ENCODE measurements around the gene MTA1. TPM values are rescaled to one million over a fixed set of nuclear protein-coding genes. Genes with fewer than 3 reads are reported as not detected.

MTA1 gene
- polyA plus RNA-seq, 4 donors: 28.4 to 98.9 (median 51.9) TPM

DNA sequence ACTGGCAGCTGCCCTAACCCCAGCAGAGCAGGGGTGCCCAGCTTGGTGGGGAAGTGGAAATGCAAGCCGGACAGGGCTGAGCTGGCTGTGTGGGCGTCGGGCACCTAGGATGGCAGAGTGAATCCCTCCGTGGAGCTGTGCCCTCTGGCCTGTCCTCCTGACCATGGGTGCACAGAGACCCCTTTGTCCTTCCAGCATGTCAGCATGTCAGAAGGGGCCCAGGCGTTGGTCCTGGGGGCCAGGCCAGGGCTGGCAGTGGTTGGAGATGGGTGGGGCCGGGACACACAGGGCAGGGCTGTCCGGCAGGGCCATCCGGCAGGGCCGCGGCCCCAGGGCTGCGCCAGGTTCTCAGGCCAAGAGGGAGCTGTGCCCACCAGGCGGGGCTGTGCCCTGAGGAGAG is 30.1 kb upstream of the MTA1 start:
- Histone ChIP-seq H3K36me3 (ENCODE audit: control insufficient read depth in 3 of 3, insufficient read depth in 2 of 3, low read depth in 1 of 3, low read length in 3 of 3) (peaks cover 0 to 65% (median 2%) of the 10 kb centered on the region in 3 donors), H3K27ac (ENCODE audit: low read depth in 1 of 3, low read length in 2 of 3) (no peak overlapping the region), H3K9me3 (ENCODE audit: control insufficient read depth in 2 of 2, insufficient read depth in 1 of 2, low read depth in 1 of 2, low read length in 1 of 2) (no peaks in the 10 kb centered on the region), H3K27me3 (ENCODE audit: control insufficient read depth in 3 of 3, insufficient read depth in 3 of 3, low read length in 3 of 3) (no peaks in the 10 kb centered on the region), H3K4me1 (ENCODE audit: control insufficient read depth in 3 of 3, insufficient read depth in 2 of 3, low read depth in 1 of 3, low read length in 2 of 3) (no peaks in the 10 kb centered on the region), H3K4me3 (ENCODE audit: low read depth in 1 of 3, low read length in 3 of 3) (no peak overlapping the region)
- DNase-seq: no peak
- FAIRE-seq: no peak
- 74 to 91% (median 88%) methylated on average over 11 to 12 of the region's 12 CpGs for WGBS, 3 donors

DNA sequence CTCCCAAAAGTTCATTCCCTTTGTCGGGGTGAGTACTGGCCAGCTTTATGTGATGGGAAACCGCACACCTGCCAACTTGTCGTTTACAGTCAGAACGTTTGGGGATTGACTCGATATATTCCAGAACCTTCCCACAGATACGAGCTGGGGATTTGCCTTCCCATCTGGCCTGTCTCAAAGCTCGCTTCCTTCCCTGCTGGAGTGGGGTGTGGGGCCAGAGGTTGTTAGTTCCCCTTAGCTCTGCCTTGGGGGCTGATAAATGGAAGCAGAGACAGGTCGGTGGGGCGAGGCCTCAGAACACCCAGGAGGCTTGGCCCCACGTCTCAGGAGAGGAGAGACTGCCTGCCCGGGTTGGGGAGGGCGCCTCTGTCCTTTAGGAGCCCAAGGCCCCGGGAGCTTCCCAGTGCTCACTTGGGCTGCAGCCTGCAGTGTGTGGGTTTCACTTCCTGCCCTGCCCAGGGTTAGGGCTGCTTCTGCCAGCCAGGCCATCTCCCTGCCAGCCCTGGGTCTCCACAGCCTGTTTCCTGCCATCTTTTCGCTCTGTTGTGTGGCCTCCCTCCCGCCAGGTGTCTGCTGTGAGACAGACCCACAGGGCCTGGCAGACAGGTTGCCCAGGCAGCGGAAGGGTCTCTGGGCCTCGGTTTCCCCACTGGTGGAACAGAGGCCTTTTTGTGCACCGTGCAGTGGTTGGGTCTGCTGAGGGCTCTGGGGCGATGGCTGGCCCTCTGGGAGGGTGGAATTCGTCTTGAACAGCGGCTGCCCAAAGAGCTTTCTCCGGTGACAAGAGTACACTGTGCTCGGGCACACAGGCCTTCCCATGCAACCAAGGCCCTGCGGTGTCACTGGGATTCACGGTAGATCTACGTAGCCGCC is 29.4 kb upstream of the MTA1 start:
- no peak for DNase-seq
- peaks cover 0 to 65% (median 2%) of the 10 kb centered on the region in 3 donors for H3K36me3 ChIP-seq (ENCODE audit: control insufficient read depth in 3 of 3, insufficient read depth in 2 of 3, low read depth in 1 of 3, low read length in 3 of 3)
- whole genome bisulfite sequencing, 3 donors: 75 to 88% (median 79%) methylated on average over 26 to 27 of the region's 27 CpGs
- FAIRE-seq: no peak
- no peaks in the 10 kb centered on the region for H3K27me3 ChIP-seq (ENCODE audit: control insufficient read depth in 3 of 3, insufficient read depth in 3 of 3, low read length in 3 of 3)
- no peak overlapping the region for H3K4me3 ChIP-seq (ENCODE audit: low read depth in 1 of 3, low read length in 3 of 3)
- H3K9me3 ChIP-seq (ENCODE audit: control insufficient read depth in 2 of 2, insufficient read depth in 1 of 2, low read depth in 1 of 2, low read length in 1 of 2): no peaks in the 10 kb centered on the region
- H3K27ac ChIP-seq (ENCODE audit: low read depth in 1 of 3, low read length in 2 of 3): no peak overlapping the region
- H3K4me1 ChIP-seq (ENCODE audit: control insufficient read depth in 3 of 3, insufficient read depth in 2 of 3, low read depth in 1 of 3, low read length in 2 of 3): no peaks in the 10 kb centered on the region

DNA sequence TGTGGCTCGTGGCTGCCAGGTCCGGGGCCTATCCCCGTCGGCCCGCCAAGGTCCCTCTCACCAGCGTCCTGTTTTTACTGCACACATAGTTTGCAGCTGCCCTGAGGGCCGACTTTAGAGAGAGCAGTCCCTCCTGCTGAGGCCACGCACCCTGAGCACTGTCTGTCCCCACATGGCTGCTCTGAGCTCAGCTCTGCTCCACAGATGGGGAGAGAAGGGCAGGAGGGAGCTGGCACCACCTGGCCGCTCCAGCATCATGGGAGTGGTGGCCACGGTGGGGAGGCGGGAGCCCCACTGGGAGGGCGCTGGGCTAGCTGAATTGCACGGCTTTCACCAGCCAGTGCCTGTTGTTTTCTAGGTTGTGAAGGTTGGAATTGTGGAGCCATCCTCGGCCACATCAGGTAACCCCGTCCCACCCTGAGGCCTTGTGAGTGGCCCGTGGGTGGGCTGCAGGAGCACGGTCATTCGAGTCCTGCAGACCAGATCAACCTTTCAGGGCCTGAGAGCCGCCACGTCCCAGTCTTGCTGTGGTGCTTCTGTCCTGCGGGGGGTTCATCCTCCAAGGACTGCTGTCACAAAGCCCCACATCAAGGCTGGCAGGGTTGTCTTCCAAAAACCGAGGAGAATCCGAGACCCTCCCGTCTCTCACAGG is 28.7 kb upstream of the MTA1 start:
- Histone ChIP-seq H3K27me3 (ENCODE audit: control insufficient read depth in 3 of 3, insufficient read depth in 3 of 3, low read length in 3 of 3) (no peaks in the 10 kb centered on the region), H3K36me3 (ENCODE audit: control insufficient read depth in 3 of 3, insufficient read depth in 2 of 3, low read depth in 1 of 3, low read length in 3 of 3) (peaks cover 0 to 58% (median 2%) of the 10 kb centered on the region in 3 donors), H3K27ac (ENCODE audit: low read depth in 1 of 3, low read length in 2 of 3) (no peak overlapping the region), H3K9me3 (ENCODE audit: control insufficient read depth in 2 of 2, insufficient read depth in 1 of 2, low read depth in 1 of 2, low read length in 1 of 2) (no peaks in the 10 kb centered on the region), H3K4me1 (ENCODE audit: control insufficient read depth in 3 of 3, insufficient read depth in 2 of 3, low read depth in 1 of 3, low read length in 2 of 3) (no peaks in the 10 kb centered on the region), H3K4me3 (ENCODE audit: low read depth in 1 of 3, low read length in 3 of 3) (no peak overlapping the region)
- no peak for FAIRE-seq
- no peak for DNase-seq
- WGBS, 3 donors: 91 to 94% (median 92%) methylated on average over 24 of the region's 24 CpGs

DNA sequence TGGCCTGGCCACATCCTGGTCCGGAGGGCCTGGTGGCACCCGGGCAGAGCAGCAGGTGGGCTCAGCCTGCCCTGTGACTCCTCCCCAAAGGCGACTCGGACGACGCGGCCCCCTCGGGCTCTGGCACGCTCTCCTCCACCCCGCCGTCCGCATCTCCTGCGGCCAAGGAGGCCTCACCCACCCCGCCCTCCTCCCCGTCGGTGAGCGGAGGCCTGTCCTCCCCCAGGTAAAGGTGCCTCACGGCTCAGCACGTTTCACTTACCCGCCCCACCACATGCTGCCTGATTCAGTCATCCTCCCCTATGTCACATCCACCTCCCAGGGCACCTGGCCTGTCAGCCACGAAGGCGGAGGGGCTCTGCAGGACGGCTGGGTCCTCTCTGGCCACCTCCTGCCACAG is 28.1 kb upstream of the MTA1 start:
- no peaks in the 10 kb centered on the region for H3K4me1 ChIP-seq (ENCODE audit: control insufficient read depth in 3 of 3, insufficient read depth in 2 of 3, low read depth in 1 of 3, low read length in 2 of 3)
- no peaks in the 10 kb centered on the region for H3K27me3 ChIP-seq (ENCODE audit: control insufficient read depth in 3 of 3, insufficient read depth in 3 of 3, low read length in 3 of 3)
- 89 to 91% (median 90%) methylated on average over 18 to 23 of the region's 23 CpGs for WGBS, 3 donors
- H3K9me3 ChIP-seq (ENCODE audit: control insufficient read depth in 2 of 2, insufficient read depth in 1 of 2, low read depth in 1 of 2, low read length in 1 of 2): no peaks in the 10 kb centered on the region
- H3K27ac ChIP-seq (ENCODE audit: low read depth in 1 of 3, low read length in 2 of 3): no peak overlapping the region
- peaks cover 0 to 55% (median 2%) of the 10 kb centered on the region in 3 donors for H3K36me3 ChIP-seq (ENCODE audit: control insufficient read depth in 3 of 3, insufficient read depth in 2 of 3, low read depth in 1 of 3, low read length in 3 of 3)
- no peak for DNase-seq
- H3K4me3 ChIP-seq (ENCODE audit: low read depth in 1 of 3, low read length in 3 of 3): no peak overlapping the region
- no peak for FAIRE-seq

DNA sequence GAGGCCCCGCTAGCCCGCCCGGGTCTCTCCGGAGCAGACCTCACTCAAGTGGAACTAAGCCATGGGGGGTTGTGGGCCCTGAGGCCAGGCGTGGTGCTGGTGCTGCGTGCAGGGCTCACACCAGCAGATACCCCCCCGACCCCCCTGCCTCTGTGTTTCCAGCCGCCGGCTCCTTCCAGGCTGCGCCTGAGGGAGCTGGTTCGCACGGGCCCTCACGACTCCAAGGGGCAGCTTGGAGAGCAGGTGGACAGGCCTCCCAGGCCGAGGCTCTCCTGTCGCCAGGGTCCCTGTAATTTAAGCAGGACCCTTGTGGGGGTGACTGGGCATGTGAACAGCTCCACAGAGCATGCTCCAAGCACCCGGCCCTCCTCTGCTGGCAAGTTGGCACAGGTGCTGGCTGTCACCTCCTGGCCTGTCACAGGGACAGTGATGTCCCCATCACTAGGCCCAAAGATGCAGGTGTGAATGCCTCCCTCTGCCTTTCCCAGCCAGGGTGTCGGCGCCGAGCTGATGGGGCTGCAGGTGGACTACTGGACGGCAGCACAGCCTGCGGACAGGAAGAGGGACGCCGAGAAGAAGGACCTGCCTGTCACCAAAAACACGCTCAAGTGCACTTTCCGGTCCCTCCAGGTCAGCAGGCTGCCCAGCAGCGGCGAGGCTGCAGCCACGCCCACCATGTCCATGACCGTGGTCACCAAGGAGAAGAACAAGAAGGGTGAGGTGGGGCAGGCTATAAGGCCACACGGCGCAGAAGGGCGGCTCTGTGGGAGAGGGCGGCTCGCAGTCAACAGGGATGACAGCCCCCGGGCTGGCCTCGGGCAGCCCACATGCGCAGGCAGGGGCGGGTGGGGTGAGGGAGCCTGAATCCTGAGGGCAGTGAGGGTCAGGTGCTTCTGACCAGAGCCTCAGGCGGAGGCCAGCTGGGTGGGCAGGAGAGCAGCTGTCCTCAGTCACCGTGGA is 27.2 kb upstream of the MTA1 start:
- Histone ChIP-seq H3K9me3 (ENCODE audit: control insufficient read depth in 2 of 2, insufficient read depth in 1 of 2, low read depth in 1 of 2, low read length in 1 of 2) (no peaks in the 10 kb centered on the region), H3K27ac (ENCODE audit: low read depth in 1 of 3, low read length in 2 of 3) (no peak overlapping the region), H3K4me3 (ENCODE audit: low read depth in 1 of 3, low read length in 3 of 3) (no peak overlapping the region), H3K4me1 (ENCODE audit: control insufficient read depth in 3 of 3, insufficient read depth in 2 of 3, low read depth in 1 of 3, low read length in 2 of 3) (no peaks in the 10 kb centered on the region), H3K27me3 (ENCODE audit: control insufficient read depth in 3 of 3, insufficient read depth in 3 of 3, low read length in 3 of 3) (no peaks in the 10 kb centered on the region), H3K36me3 (ENCODE audit: control insufficient read depth in 3 of 3, insufficient read depth in 2 of 3, low read depth in 1 of 3, low read length in 3 of 3) (peaks cover 0 to 47% (median 2%) of the 10 kb centered on the region in 3 donors)
- DNase-seq (no peak), FAIRE-seq (no peak)
- 94% methylated on average over 37 to 40 of the region's 40 CpGs for WGBS, 3 donors

DNA sequence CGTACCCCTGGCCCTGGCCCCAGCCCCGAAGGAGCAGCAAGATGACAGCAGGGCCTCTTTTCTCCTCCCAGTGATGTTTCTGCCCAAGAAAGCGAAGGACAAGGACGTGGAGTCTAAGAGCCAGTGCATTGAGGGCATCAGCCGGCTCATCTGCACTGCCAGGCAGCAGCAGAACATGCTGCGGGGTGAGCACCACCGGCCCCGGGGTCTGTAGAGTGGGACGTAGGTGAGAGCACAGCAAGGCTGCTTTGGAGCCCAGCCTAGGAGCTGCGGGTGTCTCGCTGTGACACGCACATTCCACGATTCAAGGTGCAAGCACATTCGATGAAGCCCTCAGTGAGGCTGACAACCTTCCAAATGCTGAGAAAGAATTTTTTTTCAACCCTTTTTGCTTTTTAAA is 26.5 kb upstream of the MTA1 start:
- Histone ChIP-seq H3K9me3 (ENCODE audit: control insufficient read depth in 2 of 2, insufficient read depth in 1 of 2, low read depth in 1 of 2, low read length in 1 of 2) (no peaks in the 10 kb centered on the region), H3K4me3 (ENCODE audit: low read depth in 1 of 3, low read length in 3 of 3) (no peak overlapping the region), H3K36me3 (ENCODE audit: control insufficient read depth in 3 of 3, insufficient read depth in 2 of 3, low read depth in 1 of 3, low read length in 3 of 3) (peaks cover 0 to 41% (median 2%) of the 10 kb centered on the region in 3 donors), H3K4me1 (ENCODE audit: control insufficient read depth in 3 of 3, insufficient read depth in 2 of 3, low read depth in 1 of 3, low read length in 2 of 3) (peaks cover 0 to 3% (median 0%) of the 10 kb centered on the region in 3 donors), H3K27ac (ENCODE audit: low read depth in 1 of 3, low read length in 2 of 3) (no peak overlapping the region), H3K27me3 (ENCODE audit: control insufficient read depth in 3 of 3, insufficient read depth in 3 of 3, low read length in 3 of 3) (no peaks in the 10 kb centered on the region)
- 94 to 95% (median 95%) methylated on average over 13 to 14 of the region's 14 CpGs for WGBS, 3 donors
- DNase-seq (no peak), FAIRE-seq (no peak)

DNA sequence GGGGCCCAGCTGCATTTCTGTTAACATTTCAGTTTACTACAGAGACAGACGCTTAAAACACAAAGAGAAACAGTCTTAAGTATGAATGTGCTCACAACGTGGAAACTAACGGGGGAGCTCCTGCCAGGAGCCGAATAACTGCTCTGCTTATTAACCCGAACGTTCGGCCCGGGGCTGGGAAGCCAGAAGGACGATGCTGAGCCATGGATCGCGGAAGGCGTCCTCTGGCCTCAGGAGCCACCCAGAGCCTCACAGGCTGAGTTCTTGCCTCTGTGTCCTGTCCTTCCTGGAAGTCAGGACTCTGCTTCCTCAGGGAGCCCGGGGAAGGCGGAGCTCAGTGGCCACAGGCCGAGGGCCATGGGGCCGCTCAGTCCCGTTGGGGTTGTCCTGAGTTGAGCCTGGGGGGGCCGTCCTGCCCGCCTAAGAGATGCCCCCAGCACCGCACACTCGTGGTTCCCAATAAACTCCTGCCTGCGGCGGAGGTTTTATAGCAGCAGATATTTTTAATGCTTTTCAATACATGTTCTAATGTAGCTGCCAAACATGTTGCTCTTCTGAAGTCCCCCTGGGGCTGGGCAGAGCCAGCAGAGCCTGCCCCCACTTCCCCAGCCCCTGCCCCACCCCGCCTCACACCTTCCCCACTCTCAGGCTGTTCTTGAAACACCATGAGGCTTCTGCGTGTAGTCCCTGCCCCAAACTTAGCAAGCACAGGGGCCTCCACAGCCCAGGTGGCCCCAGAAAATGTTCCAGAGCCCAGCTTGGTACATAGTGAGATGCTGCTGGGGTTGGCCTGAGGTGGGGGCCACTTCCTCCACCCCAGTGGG is 24.7 kb upstream of the MTA1 start:
- peaks cover 3 to 7% (median 4%) of the 10 kb centered on the region in 3 donors for H3K4me1 ChIP-seq (ENCODE audit: control insufficient read depth in 3 of 3, insufficient read depth in 2 of 3, low read depth in 1 of 3, low read length in 2 of 3)
- peaks cover 0 to 38% (median 2%) of the 10 kb centered on the region in 3 donors for H3K36me3 ChIP-seq (ENCODE audit: control insufficient read depth in 3 of 3, insufficient read depth in 2 of 3, low read depth in 1 of 3, low read length in 3 of 3)
- FAIRE-seq (no peak), DNase-seq (no peak)
- 85 to 90% (median 87%) methylated on average over 25 of the region's 25 CpGs for WGBS, 3 donors
- H3K9me3 ChIP-seq (ENCODE audit: control insufficient read depth in 2 of 2, insufficient read depth in 1 of 2, low read depth in 1 of 2, low read length in 1 of 2): peaks cover 0 to 11% of the 10 kb centered on the region in 2 donors
- H3K4me3 ChIP-seq (ENCODE audit: low read depth in 1 of 3, low read length in 3 of 3): no peak overlapping the region
- H3K27me3 ChIP-seq (ENCODE audit: control insufficient read depth in 3 of 3, insufficient read depth in 3 of 3, low read length in 3 of 3): no peaks in the 10 kb centered on the region
- no peak overlapping the region for H3K27ac ChIP-seq (ENCODE audit: low read depth in 1 of 3, low read length in 2 of 3)
